ENCODE measurements around the gene DRG1. TPM values are rescaled to one million over a fixed set of nuclear protein-coding genes. Genes with fewer than 3 reads are reported as not detected.

The DRG1 gene
- total and polyA plus RNA-seq, 2 of the 4 experiments (the other 2 are of a cell fraction), result 54.8 to 141 TPM

DNA sequence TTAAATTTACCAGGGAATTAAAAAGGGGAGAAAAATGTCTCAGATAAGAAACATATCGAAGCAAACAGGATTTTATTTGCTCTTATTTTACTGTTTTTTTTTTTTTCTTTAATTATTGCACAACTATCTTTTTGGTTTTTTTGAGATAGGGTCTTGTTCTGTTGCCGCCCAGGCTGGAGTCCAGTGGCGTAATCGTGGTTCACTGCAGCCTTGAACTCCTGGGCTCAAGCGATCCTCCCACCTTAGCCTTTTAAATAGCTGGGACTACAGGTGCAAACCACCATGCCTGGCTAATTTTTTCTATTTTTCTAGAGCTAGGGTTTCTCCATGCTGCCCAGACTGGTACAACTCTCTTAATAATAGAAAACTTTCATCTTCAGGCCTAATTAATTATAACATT is 32.5 kb downstream of the DRG1 start:
- Histone ChIP-seq H2BK5ac (ENCODE audit: low read depth, low read length, poor library complexity, severe bottlenecking) (no peak overlapping the region), H4K20me1 (ENCODE audit: insufficient read depth, low read length) (no peaks in the 10 kb centered on the region), H2BK15ac (ENCODE audit: low read depth, low read length) (no peak overlapping the region), H3K4me1 (ENCODE audit: control insufficient read depth, insufficient read depth, low read length) (no peaks in the 10 kb centered on the region), H2BK20ac (ENCODE audit: low read depth, low read length) (no peak overlapping the region), H3K18ac (ENCODE audit: low read depth, low read length) (no peak overlapping the region), H3K9me1 (ENCODE audit: insufficient read depth, low read length) (no peaks in the 10 kb centered on the region), H3K27me3 (ENCODE audit: control insufficient read depth, insufficient read depth, low read length) (no peaks in the 10 kb centered on the region), H2AK5ac (ENCODE audit: low read depth, low read length) (no peak overlapping the region), H3K4ac (ENCODE audit: low read depth, low read length) (no peak overlapping the region), H3K36me3 (ENCODE audit: control insufficient read depth, insufficient read depth, low read length) (peaks cover 64% of the 10 kb centered on the region), H2AFZ (replicated peaks; ENCODE audit: low read length, poor library complexity) (no peak overlapping the region), H3K23ac (ENCODE audit: low read depth, low read length) (no peak overlapping the region), H2BK120ac (ENCODE audit: low read depth, low read length) (no peak overlapping the region), H3K9ac (ENCODE audit: low read depth, low read length) (no peak overlapping the region), H3K4me3 (ENCODE audit: insufficient read depth, low read depth, low read length) (no peak overlapping the region), H3K56ac (ENCODE audit: extremely low read depth, insufficient read depth, low read length) (no peak overlapping the region), H4K91ac (ENCODE audit: insufficient read depth, low read depth, low read length) (no peak overlapping the region), H2AK9ac (replicated peaks; ENCODE audit: low read depth, low read length, poor library complexity) (no peak overlapping the region), H3K9me3 (ENCODE audit: control insufficient read depth, insufficient read depth, low read length) (no peaks in the 10 kb centered on the region), H3K79me1 (ENCODE audit: low read depth in 1 of 2, low read length in 2 of 2) (peaks cover 13 to 36% of the 10 kb centered on the region in 2 experiments), H3K27ac (ENCODE audit: insufficient read depth, low read length) (no peak overlapping the region), H3K14ac (replicated peaks; ENCODE audit: low read depth, low read length) (no peak overlapping the region), H4K8ac (ENCODE audit: low read depth in 2 of 2, low read length in 2 of 2) (no peak overlapping the region), H3K4me2 (ENCODE audit: low read depth, low read length) (no peak overlapping the region), H4K5ac (ENCODE audit: low read depth, low read length) (no peak overlapping the region)
- ChIA-PET CTCF (interaction anchor here (0.7 kb wide), 1 partner anchor 124 kb away, joined by 4 read pairs; no protein-coding TSS in a partner anchor), POLR2A (ENCODE audit: unreplicated experiment) (no interaction called here)
- DNase-seq (no peak), ATAC-seq (ENCODE audit: low read depth) (no peak)
- BruUV-seq (replicated peaks), result no TSS peak
- in situ Hi-C loops (cut with MboI; ENCODE audit: low sequenced_read_pairs) (no loop called here), dilution Hi-C loops (cut with HindIII; ENCODE audit: low sequenced_read_pairs, unreplicated experiment) (no loop called here), intact Hi-C loops (cut with micrococcal nuclease) (no loop called here)
- TF ChIP-seq, protein P1, sequence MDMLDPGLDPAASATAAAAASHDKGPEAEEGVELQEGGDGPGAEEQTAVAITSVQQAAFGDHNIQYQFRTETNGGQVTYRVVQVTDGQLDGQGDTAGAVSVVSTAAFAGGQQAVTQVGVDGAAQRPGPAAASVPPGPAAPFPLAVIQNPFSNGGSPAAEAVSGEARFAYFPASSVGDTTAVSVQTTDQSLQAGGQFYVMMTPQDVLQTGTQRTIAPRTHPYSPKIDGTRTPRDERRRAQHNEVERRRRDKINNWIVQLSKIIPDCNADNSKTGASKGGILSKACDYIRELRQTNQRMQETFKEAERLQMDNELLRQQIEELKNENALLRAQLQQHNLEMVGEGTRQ (IDR thresholded peaks at IDR 0.05; ENCODE audit: low read depth, low read length), result no peak
- TF ChIP-seq POLR2A (IDR thresholded peaks at IDR 0.05; ENCODE audit: low read depth, low read length), result no peak
- TF ChIP-seq SMC3 (IDR thresholded peaks at IDR 0.05; ENCODE audit: low read depth, low read length), result no peak
- no peak for TF ChIP-seq NFE2L2 (IDR thresholded peaks at IDR 0.05; ENCODE audit: low read depth, low read length)
- no peak for TF ChIP-seq CTCF (conservative IDR thresholded peaks at IDR 0.05; ENCODE audit: low read depth, low read length)
- TF ChIP-seq FOS (IDR thresholded peaks at IDR 0.05; ENCODE audit: low read depth, low read length), result no peak
- TF ChIP-seq, protein P2, sequence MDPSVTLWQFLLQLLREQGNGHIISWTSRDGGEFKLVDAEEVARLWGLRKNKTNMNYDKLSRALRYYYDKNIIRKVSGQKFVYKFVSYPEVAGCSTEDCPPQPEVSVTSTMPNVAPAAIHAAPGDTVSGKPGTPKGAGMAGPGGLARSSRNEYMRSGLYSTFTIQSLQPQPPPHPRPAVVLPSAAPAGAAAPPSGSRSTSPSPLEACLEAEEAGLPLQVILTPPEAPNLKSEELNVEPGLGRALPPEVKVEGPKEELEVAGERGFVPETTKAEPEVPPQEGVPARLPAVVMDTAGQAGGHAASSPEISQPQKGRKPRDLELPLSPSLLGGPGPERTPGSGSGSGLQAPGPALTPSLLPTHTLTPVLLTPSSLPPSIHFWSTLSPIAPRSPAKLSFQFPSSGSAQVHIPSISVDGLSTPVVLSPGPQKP (IDR thresholded peaks at IDR 0.05; ENCODE audit: borderline replicate concordance, low read depth, low read length), result no peak
- no peak for TF ChIP-seq BHLHE40 (IDR thresholded peaks at IDR 0.05; ENCODE audit: low read depth, low read length)
- TF ChIP-seq CEBPB (IDR thresholded peaks at IDR 0.05; ENCODE audit: low read depth, low read length), result 0 out of 2 replicates have a peak, but pooled peaks have one; percentile 39
- WGBS, 2 experiments (ENCODE audit: extremely low coverage in 2 of 2, insufficient read length in 1 of 2), result 100% methylated on average over 1 of the region's 5 CpGs; no CpG with 5 or more reads in 1 of the 2 experiments
